ENCODE measurements around the gene SNX9. TPM values are rescaled to one million over a fixed set of nuclear protein-coding genes. Genes with fewer than 3 reads are reported as not detected.

SNX9 gene
- total RNA-seq, 1 donor from 2014 or later = 65.0 TPM

DNA sequence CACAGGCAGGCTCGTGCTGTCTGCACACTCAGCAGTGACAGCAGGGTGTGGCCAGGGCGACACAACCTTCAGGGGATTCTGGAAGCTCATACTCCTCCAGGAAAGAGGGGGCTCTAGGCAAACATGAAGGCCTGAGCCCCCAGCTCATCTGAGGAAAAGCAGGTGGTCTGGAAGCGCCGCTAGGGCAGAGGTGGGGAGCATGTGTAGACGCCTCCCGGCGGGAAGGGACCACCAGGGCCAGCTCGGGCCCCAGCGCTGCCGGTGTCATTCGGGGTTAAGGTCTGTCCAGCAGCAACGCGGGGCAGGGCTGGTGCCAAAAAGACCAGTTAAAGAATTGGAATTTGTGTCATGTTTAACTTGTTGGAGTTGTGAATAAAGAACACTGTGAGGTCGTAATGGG, 119.3 kb downstream of the SNX9 start:
- Mint-ChIP-seq H3K27me3 (ENCODE audit: unreplicated experiment) (no peaks in the 10 kb centered on the region), H3K9me3 (ENCODE audit: unreplicated experiment) (peaks cover 2% of the 10 kb centered on the region), H3K36me3 (ENCODE audit: unreplicated experiment) (peaks cover 68% of the 10 kb centered on the region), H3K4me3 (ENCODE audit: unreplicated experiment) (no peak overlapping the region), H3K4me1 (ENCODE audit: unreplicated experiment) (no peaks in the 10 kb centered on the region), H3K27ac (ENCODE audit: unreplicated experiment) (no peak overlapping the region)
- DNase-seq (ENCODE audit: extremely low spot score, unreplicated experiment) = no peak
- TF ChIP-seq, protein P1, sequence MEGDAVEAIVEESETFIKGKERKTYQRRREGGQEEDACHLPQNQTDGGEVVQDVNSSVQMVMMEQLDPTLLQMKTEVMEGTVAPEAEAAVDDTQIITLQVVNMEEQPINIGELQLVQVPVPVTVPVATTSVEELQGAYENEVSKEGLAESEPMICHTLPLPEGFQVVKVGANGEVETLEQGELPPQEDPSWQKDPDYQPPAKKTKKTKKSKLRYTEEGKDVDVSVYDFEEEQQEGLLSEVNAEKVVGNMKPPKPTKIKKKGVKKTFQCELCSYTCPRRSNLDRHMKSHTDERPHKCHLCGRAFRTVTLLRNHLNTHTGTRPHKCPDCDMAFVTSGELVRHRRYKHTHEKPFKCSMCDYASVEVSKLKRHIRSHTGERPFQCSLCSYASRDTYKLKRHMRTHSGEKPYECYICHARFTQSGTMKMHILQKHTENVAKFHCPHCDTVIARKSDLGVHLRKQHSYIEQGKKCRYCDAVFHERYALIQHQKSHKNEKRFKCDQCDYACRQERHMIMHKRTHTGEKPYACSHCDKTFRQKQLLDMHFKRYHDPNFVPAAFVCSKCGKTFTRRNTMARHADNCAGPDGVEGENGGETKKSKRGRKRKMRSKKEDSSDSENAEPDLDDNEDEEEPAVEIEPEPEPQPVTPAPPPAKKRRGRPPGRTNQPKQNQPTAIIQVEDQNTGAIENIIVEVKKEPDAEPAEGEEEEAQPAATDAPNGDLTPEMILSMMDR (IDR thresholded peaks at IDR 0.05) = no peak

GRCh38 chr6:157943249-157943963, 120.4 kb downstream of the SNX9 start:
- Mint-ChIP-seq H3K4me3 (ENCODE audit: unreplicated experiment) (no peak overlapping the region), H3K4me1 (ENCODE audit: unreplicated experiment) (no peaks in the 10 kb centered on the region), H3K36me3 (ENCODE audit: unreplicated experiment) (peaks cover 72% of the 10 kb centered on the region), H3K9me3 (ENCODE audit: unreplicated experiment) (peaks cover 8% of the 10 kb centered on the region), H3K27me3 (ENCODE audit: unreplicated experiment) (no peaks in the 10 kb centered on the region), H3K27ac (ENCODE audit: unreplicated experiment) (no peak overlapping the region)
- no peak for DNase-seq (ENCODE audit: extremely low spot score, unreplicated experiment)
- TF ChIP-seq, protein P1 (IDR thresholded peaks at IDR 0.05) = no peak

DNA sequence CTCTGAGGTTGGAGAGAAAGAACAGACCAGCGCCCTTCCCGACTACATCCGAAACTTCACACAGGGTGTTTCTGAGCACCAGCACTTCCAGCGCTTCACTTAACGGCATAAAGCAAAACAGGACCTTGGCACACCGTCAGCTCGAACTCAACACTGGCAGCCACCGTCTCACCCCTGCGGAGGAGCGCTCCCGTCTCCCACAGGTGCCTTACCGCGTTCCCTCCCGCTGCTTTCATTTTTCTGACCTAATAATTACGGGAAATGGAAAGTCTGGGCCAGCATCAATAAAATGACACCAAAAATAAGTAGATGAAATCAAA, 120.9 kb downstream of the SNX9 start:
- Mint-ChIP-seq H3K36me3 (ENCODE audit: unreplicated experiment) (peaks cover 72% of the 10 kb centered on the region), H3K9me3 (ENCODE audit: unreplicated experiment) (peaks cover 13% of the 10 kb centered on the region), H3K27me3 (ENCODE audit: unreplicated experiment) (no peaks in the 10 kb centered on the region), H3K4me1 (ENCODE audit: unreplicated experiment) (no peaks in the 10 kb centered on the region), H3K4me3 (ENCODE audit: unreplicated experiment) (no peak overlapping the region), H3K27ac (ENCODE audit: unreplicated experiment) (no peak overlapping the region)
- TF ChIP-seq, protein P1 (IDR thresholded peaks at IDR 0.05) = no peak
- DNase-seq (ENCODE audit: extremely low spot score, unreplicated experiment) = no peak

- no peak for DNase-seq (ENCODE audit: extremely low spot score, unreplicated experiment)
- TF ChIP-seq, protein P1 (IDR thresholded peaks at IDR 0.05) = no peak
- no peak overlapping the region for H3K27ac Mint-ChIP-seq (ENCODE audit: unreplicated experiment)
- H3K36me3 Mint-ChIP-seq (ENCODE audit: unreplicated experiment) = peaks cover 70% of the 10 kb centered on the region
- peaks cover 26% of the 10 kb centered on the region for H3K9me3 Mint-ChIP-seq (ENCODE audit: unreplicated experiment)
- no peak overlapping the region for H3K4me3 Mint-ChIP-seq (ENCODE audit: unreplicated experiment)
- H3K4me1 Mint-ChIP-seq (ENCODE audit: unreplicated experiment) = no peaks in the 10 kb centered on the region
- H3K27me3 Mint-ChIP-seq (ENCODE audit: unreplicated experiment) = no peaks in the 10 kb centered on the region
These were observed 122.2 kb downstream of the SNX9 start for GRCh38 chr6:157944983-157945931.

- Mint-ChIP-seq H3K9me3 (ENCODE audit: unreplicated experiment) (peaks cover 34% of the 10 kb centered on the region), H3K27ac (ENCODE audit: unreplicated experiment) (no peak overlapping the region), H3K36me3 (ENCODE audit: unreplicated experiment) (peaks cover 70% of the 10 kb centered on the region), H3K4me3 (ENCODE audit: unreplicated experiment) (no peak overlapping the region), H3K4me1 (ENCODE audit: unreplicated experiment) (no peaks in the 10 kb centered on the region), H3K27me3 (ENCODE audit: unreplicated experiment) (no peaks in the 10 kb centered on the region)
- DNase-seq (ENCODE audit: extremely low spot score, unreplicated experiment) = no peak
- TF ChIP-seq, protein P1 (IDR thresholded peaks at IDR 0.05) = no peak
These were observed 123.1 kb downstream of the SNX9 start for GRCh38 chr6:157946053-157946617.
